Measurements from ENCODE around the gene CCDC198. TPM values are rescaled to one million over a fixed set of nuclear protein-coding genes. Genes with fewer than 3 reads are reported as not detected.

CCDC198 gene
- total RNA-seq, 4 donors from 2014 or later: not detected

GRCh38 chr14:57470909-57471308 is 22.7 kb downstream of the CCDC198 start:
- no peaks in the 10 kb centered on the region for H3K27me3 ChIP-seq
- H3K4me1 ChIP-seq: no peaks in the 10 kb centered on the region
- H3K36me3 ChIP-seq: no peaks in the 10 kb centered on the region
- H3K27ac ChIP-seq: no peak overlapping the region
- DNase-seq (ENCODE audit: low spot score in 2 of 2): no peak
- H3K9me3 ChIP-seq: no peaks in the 10 kb centered on the region
- 91% methylated on average over 1 of the region's 1 CpG for whole genome bisulfite sequencing
- H3K4me3 ChIP-seq: no peak overlapping the region
- TF ChIP-seq, protein P1, sequence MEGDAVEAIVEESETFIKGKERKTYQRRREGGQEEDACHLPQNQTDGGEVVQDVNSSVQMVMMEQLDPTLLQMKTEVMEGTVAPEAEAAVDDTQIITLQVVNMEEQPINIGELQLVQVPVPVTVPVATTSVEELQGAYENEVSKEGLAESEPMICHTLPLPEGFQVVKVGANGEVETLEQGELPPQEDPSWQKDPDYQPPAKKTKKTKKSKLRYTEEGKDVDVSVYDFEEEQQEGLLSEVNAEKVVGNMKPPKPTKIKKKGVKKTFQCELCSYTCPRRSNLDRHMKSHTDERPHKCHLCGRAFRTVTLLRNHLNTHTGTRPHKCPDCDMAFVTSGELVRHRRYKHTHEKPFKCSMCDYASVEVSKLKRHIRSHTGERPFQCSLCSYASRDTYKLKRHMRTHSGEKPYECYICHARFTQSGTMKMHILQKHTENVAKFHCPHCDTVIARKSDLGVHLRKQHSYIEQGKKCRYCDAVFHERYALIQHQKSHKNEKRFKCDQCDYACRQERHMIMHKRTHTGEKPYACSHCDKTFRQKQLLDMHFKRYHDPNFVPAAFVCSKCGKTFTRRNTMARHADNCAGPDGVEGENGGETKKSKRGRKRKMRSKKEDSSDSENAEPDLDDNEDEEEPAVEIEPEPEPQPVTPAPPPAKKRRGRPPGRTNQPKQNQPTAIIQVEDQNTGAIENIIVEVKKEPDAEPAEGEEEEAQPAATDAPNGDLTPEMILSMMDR (IDR thresholded peaks at IDR 0.05): no peak
- TF ChIP-seq POLR2AphosphoS5 (IDR thresholded peaks at IDR 0.05) (no peak), EP300 (IDR thresholded peaks at IDR 0.05) (no peak), POLR2A (IDR thresholded peaks at IDR 0.05) (no peak)

DNA sequence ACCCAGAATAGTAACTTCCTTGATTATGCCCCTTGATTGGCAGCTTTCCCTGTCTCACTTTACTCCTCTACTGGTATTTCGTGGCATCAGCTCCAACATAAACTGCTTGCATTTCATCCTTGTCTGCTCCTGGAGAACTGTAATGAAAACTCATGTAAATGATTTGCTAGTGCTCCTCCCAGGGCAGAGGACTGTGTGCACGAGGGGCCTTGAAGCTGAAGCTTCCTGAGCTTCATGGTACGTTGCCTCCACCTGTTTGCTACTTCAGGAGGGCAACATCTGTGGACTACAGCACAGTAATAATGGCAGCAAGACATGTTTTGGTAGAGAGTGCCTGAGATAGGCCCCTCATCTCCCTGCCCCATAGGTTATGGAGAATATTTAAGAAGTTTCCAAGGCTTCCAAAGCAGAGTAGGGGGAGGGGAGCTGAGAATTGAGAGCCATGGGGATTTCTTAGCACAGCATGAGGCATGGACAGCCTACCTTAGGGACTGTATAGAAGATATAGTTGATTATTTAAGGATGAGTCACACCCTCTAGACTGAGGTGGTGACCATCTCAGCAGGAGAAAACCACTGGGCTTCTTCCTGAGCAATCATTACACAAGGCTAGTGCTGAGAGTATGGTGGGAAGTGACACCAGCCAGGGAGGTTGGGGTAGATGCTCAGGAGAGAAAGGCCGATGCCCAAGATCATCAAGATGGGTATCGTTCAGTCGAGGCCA is 29.5 kb downstream of the CCDC198 start:
- Histone ChIP-seq H3K36me3 (no peaks in the 10 kb centered on the region), H3K9me3 (no peaks in the 10 kb centered on the region), H3K4me3 (no peak overlapping the region), H3K27ac (no peak overlapping the region), H3K4me1 (no peaks in the 10 kb centered on the region), H3K27me3 (no peaks in the 10 kb centered on the region)
- whole genome bisulfite sequencing: 85% methylated on average over 6 of the region's 6 CpGs
- no peak for DNase-seq (ENCODE audit: low spot score in 2 of 2)
- TF ChIP-seq POLR2AphosphoS5 (IDR thresholded peaks at IDR 0.05) (no peak), POLR2A (IDR thresholded peaks at IDR 0.05) (no peak), EP300 (IDR thresholded peaks at IDR 0.05) (no peak)
- TF ChIP-seq, protein P1 (IDR thresholded peaks at IDR 0.05): no peak

- DNase-seq (ENCODE audit: low spot score in 2 of 2): no peak
- Histone ChIP-seq H3K36me3 (no peaks in the 10 kb centered on the region), H3K4me3 (no peak overlapping the region), H3K4me1 (no peaks in the 10 kb centered on the region), H3K27me3 (no peaks in the 10 kb centered on the region), H3K9me3 (no peaks in the 10 kb centered on the region), H3K27ac (no peak overlapping the region)
- TF ChIP-seq, protein P1 (IDR thresholded peaks at IDR 0.05): no peak
- TF ChIP-seq EP300 (IDR thresholded peaks at IDR 0.05) (no peak), POLR2AphosphoS5 (IDR thresholded peaks at IDR 0.05) (no peak)
- 90% methylated on average over 3 of the region's 3 CpGs for WGBS
Measured at GRCh38 chr14:57462551-57462950, 31.1 kb downstream of the CCDC198 start.

DNA sequence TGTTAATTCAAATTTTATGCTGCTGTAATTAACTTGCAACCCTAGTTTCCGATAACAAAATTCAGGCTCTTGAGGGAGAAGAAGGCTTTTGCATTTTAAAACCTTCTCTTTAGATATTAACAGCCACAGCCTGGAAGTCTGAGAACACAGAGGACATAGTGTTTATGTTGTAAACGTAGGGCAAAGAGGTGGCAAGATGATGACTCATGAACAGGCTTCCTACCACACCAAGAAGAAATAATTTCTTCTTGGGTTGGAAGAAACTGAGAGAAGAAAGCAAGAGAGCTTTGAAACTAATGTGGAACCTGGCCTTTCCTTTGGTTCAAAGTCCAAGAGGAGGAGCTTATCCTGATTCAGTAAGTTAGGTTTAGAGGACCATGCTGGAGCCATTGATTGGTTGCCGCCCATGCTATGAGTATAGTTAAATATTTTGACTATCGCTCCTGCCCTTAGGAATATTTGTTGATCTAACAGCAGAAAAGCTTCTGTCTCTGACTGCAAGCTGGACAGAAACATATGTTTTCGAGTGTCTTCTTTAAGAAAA is 31.8 kb downstream of the CCDC198 start:
- H3K27me3 ChIP-seq: no peaks in the 10 kb centered on the region
- H3K9me3 ChIP-seq: no peaks in the 10 kb centered on the region
- no peak for DNase-seq (ENCODE audit: low spot score in 2 of 2)
- no peaks in the 10 kb centered on the region for H3K4me1 ChIP-seq
- no peak for TF ChIP-seq POLR2AphosphoS5 (IDR thresholded peaks at IDR 0.05)
- TF ChIP-seq, protein P1 (IDR thresholded peaks at IDR 0.05): no peak
- TF ChIP-seq POLR2A (IDR thresholded peaks at IDR 0.05): no peak
- TF ChIP-seq EP300 (IDR thresholded peaks at IDR 0.05): no peak
- no peaks in the 10 kb centered on the region for H3K36me3 ChIP-seq
- 83% methylated on average over 5 of the region's 5 CpGs for WGBS
- no peak overlapping the region for H3K27ac ChIP-seq
- H3K4me3 ChIP-seq: no peak overlapping the region

- no peaks in the 10 kb centered on the region for H3K36me3 ChIP-seq
- no peak for DNase-seq (ENCODE audit: low spot score in 2 of 2)
Measured at GRCh38 chr14:57435923-57436322, 57.7 kb downstream of the CCDC198 start.

More at GRCh38 chr14:57435923-57436322, 57.7 kb downstream of the CCDC198 start:
- H3K27ac ChIP-seq: no peak overlapping the region
- H3K27me3 ChIP-seq: no peaks in the 10 kb centered on the region
- H3K4me3 ChIP-seq: no peak overlapping the region
- H3K9me3 ChIP-seq: no peaks in the 10 kb centered on the region
- no peaks in the 10 kb centered on the region for H3K4me1 ChIP-seq
- no peak for TF ChIP-seq POLR2AphosphoS5 (IDR thresholded peaks at IDR 0.05)
- TF ChIP-seq, protein P1 (IDR thresholded peaks at IDR 0.05): no peak

All from suprapubic skin (tissue), 4 donors.